Tibial nerve (tissue), 4 donors: ENCODE measurements around the gene BMP7. TPM values are rescaled to one million over a fixed set of nuclear protein-coding genes. Genes with fewer than 3 reads are reported as not detected.

Source experiments
- DNase-seq, 2 donors: peaks; one replicate each; pipeline ENCODE4 v3.0.0-alpha.2; 2019; ENCODE audit warnings: low spot score in 2 of 2
- H3K27ac ChIP-seq, 4 donors: fragments of 200-600 bp; sonication (generic) in 3 of 4; one replicate each; pipeline ENCODE4 v1.5.1; 2017 to 2019; ENCODE audit warnings: mild to moderate bottlenecking in 1 of 4
- H3K27me3 ChIP-seq, 2 donors: fragments of 200-600 bp; sonication (generic) in 1 of 2; one replicate each; pipeline versions ENCODE4 v1.5.1 to v1.6.0; 2017 to 2019
- H3K36me3 ChIP-seq, 3 donors: fragments of 200-600 bp; sonication (generic); one replicate each; pipeline ENCODE4 v1.5.1; 2018 to 2019
- H3K4me1 ChIP-seq, 4 donors: fragments of 200-600 bp; sonication (generic) in 3 of 4; one replicate each; pipeline ENCODE4 v1.5.1; 2017 to 2019
- H3K4me3 ChIP-seq, 4 donors: fragments of 200-600 bp; sonication (generic) in 3 of 4; one replicate each; pipeline ENCODE4 v1.5.1; 2017 to 2019; ENCODE audit warnings: mild to moderate bottlenecking in 1 of 4, moderate library complexity in 1 of 4
- H3K9me3 ChIP-seq, 4 donors: fragments of 200-600 bp; sonication (generic) in 3 of 4; one replicate each; pipeline ENCODE4 v1.5.1; 2017 to 2019
- EP300 ChIP-seq, 2 donors: sonication (generic); formaldehyde crosslinking; IDR thresholded peaks; one replicate each; pipeline ENCODE4 v1.6.1; 2017; ENCODE audit warnings: antibody characterized with exemption in 2 of 2, mild to moderate bottlenecking in 1 of 2
- POLR2A ChIP-seq, 2 donors: fragments of 450-650 bp; IDR thresholded peaks; one replicate each; pipeline ENCODE4 v1.6.1; 2017; ENCODE audit warnings: antibody characterized with exemption in 2 of 2, mild to moderate bottlenecking in 2 of 2, moderate library complexity in 2 of 2
- WGBS, 2 donors: methylation state at CpG; one replicate each; pipeline ENCODE4 v1.1.5; 2018; 5-methylcytosine and 5-hydroxymethylcytosine counted together
- total RNA-seq, 4 donors: library from RNA; depleted of rRNA; stranded (reverse); fragments of >200 nt; gene quantifications; one replicate each; pipeline ENCODE4 v1.1.0, GENCODE V29; 2016
- TF ChIP-seq, protein P1 (sequence below), 5 experiments: fragments of 200-600 bp in 3 of 5; fragments of 450-650 bp in 2 of 5; sonication (generic) in 3 of 5; IDR thresholded peaks; one replicate each; pipeline ENCODE4 v1.5.1; 2016 to 2019; ENCODE audit warnings: antibody characterized with exemption in 5 of 5, mild to moderate bottlenecking in 3 of 5, moderate library complexity in 2 of 5

The BMP7 gene
- total RNA-seq, 4 donors from 2014 or later: 11.7 to 14.2 (median 13.4) TPM

DNA sequence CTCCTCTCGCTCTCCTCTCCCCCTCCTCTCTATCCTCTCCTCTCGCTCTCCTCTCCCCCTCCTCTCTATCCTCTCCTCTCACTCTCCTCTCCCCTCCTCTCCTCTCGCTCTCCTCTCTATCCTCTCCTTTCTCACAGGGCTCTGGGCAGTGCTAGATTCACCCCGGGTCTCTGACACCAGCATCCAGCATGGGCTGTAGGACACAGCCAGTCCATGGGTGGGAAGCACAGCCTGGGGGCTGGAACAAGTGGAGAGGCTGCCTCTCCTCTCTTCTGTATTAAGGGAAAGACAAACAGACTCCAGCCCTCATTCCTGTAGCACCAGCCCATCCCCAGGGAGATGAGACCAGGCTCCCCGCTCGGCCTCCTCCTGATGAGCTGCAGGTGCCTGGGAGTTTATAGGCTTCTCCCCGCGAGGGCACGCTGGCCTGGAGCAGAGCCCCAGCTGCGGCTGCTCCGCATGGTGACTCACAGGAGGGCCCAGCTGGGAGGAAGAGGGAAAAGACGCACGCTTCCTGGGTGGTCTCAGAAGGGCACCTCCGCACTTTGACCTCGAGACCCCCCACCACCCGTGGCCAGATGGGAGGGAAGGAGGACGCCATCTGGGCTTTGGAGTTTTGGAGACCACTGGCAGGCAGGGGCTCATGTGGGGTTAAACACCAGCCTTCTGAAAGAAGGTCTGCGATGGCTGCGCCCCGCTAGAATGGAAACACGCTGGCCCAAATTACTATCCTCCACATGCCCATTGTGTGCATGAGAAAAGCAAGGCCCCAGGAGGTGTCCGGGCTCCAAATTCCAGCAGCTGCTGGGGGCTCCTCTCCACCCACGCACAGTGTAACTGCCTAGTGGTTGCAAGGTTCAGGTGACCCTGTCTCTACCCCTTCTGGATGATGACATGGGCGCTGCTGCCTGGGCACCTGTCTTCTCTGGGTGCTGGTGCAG, 68.0 kb downstream of the BMP7 start:
- Histone ChIP-seq H3K27me3 (no peaks in the 10 kb centered on the region), H3K9me3 (no peaks in the 10 kb centered on the region), H3K36me3 (peaks cover 0 to 9% (median 0%) of the 10 kb centered on the region in 3 donors), H3K27ac (no peak overlapping the region), H3K4me1 (peaks cover 0 to 11% (median 0%) of the 10 kb centered on the region in 4 donors), H3K4me3 (no peak overlapping the region)
- 47 to 65% methylated on average over 22 to 24 of the region's 24 CpGs for WGBS, 2 donors
- no peak for TF ChIP-seq POLR2A (IDR thresholded peaks at IDR 0.05)
- TF ChIP-seq, protein P1, sequence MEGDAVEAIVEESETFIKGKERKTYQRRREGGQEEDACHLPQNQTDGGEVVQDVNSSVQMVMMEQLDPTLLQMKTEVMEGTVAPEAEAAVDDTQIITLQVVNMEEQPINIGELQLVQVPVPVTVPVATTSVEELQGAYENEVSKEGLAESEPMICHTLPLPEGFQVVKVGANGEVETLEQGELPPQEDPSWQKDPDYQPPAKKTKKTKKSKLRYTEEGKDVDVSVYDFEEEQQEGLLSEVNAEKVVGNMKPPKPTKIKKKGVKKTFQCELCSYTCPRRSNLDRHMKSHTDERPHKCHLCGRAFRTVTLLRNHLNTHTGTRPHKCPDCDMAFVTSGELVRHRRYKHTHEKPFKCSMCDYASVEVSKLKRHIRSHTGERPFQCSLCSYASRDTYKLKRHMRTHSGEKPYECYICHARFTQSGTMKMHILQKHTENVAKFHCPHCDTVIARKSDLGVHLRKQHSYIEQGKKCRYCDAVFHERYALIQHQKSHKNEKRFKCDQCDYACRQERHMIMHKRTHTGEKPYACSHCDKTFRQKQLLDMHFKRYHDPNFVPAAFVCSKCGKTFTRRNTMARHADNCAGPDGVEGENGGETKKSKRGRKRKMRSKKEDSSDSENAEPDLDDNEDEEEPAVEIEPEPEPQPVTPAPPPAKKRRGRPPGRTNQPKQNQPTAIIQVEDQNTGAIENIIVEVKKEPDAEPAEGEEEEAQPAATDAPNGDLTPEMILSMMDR (IDR thresholded peaks at IDR 0.05): no peak
- DNase-seq: no peak

DNA sequence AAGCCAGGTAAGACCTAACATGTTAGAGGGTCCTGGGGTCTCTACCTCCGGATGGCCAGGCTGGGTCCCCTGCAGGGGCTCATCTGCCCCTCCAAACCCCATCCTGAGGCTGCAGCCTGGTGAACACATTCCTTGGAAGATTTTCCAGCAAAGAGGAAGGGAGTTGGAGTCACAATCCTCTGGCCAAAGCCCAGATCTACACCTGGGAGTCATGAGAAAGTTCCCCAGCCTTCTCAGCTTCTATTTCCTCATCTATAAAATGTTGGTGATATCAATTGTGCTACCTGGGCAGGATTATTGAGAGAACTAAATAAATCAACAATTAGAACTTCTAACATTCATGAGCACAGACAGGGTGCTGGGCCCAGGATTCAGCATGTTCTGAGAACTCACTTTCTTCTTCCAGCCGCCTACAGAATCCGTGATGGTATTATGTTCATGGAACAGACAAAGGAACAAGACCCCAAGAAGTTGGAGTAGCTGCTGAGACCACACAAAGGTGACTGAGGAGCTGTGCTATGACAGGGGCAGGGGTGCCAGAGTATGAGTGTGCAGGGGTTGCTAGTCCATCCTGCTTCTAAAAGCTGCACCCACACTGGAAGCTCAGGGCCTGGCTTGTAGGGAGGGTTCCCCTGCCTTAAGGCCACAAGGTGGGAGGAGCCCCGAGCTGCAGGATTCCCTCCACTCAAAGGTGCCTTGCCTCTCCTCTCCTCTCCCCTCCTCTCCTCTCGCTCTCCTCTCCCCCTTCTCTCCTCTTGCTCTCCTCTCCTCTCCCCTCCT, 68.9 kb downstream of the BMP7 start:
- H3K36me3 ChIP-seq: peaks cover 0 to 11% (median 0%) of the 10 kb centered on the region in 3 donors
- no peak overlapping the region for H3K4me3 ChIP-seq
- no peaks in the 10 kb centered on the region for H3K9me3 ChIP-seq
- 66 to 69% methylated on average over 5 of the region's 5 CpGs for WGBS, 2 donors
- TF ChIP-seq POLR2A (IDR thresholded peaks at IDR 0.05): no peak
- TF ChIP-seq EP300 (IDR thresholded peaks at IDR 0.05): no peak
- TF ChIP-seq, protein P1 (IDR thresholded peaks at IDR 0.05): no peak
- no peaks in the 10 kb centered on the region for H3K27me3 ChIP-seq
- H3K4me1 ChIP-seq: peaks cover 0 to 11% (median 0%) of the 10 kb centered on the region in 4 donors
- no peak for DNase-seq
- no peak overlapping the region for H3K27ac ChIP-seq

DNA sequence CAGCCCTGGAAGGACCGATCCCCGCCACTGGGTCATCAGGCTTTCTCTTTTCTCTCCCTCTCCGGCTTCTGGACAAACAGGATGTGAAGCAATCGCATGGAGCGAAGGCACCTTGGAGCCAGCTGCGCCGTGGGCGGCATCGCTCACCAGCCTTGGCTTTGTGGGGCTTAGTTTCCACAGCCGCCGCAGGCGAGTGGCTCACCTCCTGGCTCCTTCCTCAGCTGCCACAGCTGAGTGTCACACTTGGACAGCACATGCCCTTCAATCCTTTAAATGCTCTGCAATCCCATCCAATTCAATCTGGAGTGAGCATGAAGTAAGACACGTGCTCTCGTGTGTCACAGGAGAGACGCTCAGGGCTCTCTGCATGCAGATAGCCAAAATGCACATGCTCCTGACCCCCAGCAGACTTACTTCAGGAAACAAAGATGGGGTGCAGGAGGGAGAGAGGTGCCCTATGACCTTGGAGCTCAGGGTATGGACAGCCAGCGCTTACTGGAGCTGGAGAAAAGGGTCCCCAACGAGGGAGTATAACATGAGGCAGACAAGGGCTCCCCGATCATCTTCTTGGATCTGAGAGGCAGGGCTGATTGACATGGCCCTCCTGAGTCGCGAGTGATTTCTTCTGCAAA, 70.9 kb downstream of the BMP7 start:
- 82 to 84% methylated on average over 20 of the region's 20 CpGs for WGBS, 2 donors
- Histone ChIP-seq H3K27ac (no peak overlapping the region), H3K27me3 (no peaks in the 10 kb centered on the region), H3K9me3 (no peaks in the 10 kb centered on the region), H3K4me3 (no peak overlapping the region), H3K4me1 (peaks cover 0 to 11% (median 0%) of the 10 kb centered on the region in 4 donors), H3K36me3 (peaks cover 0 to 11% (median 0%) of the 10 kb centered on the region in 3 donors)
- TF ChIP-seq POLR2A (IDR thresholded peaks at IDR 0.05): no peak
- TF ChIP-seq EP300 (IDR thresholded peaks at IDR 0.05): no peak
- TF ChIP-seq, protein P1 (IDR thresholded peaks at IDR 0.05): no peak
- DNase-seq: no peak

DNA sequence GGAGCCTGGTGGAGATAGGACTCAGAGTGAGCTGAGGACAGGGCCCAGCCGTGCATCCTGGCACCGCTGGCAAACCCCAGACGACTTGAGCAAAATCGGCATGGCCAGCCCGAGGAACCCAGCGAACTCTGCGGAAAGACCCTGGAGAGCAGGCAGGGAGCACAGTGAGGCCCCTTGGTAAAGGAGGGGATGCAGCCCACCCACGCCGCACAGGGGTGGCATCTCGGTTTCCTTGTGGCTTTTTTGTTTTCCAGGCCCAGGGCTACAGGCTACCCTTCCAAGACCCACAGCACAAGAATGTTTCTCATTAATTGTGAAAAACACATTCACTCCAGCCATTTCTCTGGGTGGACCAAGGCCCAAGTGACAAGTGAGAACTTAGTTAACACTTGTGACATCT, 71.4 kb downstream of the BMP7 start:
- H3K27me3 ChIP-seq: no peaks in the 10 kb centered on the region
- H3K4me3 ChIP-seq: no peak overlapping the region
- no peak for DNase-seq
- H3K9me3 ChIP-seq: no peaks in the 10 kb centered on the region
- TF ChIP-seq, protein P1 (IDR thresholded peaks at IDR 0.05): no peak
- no peak for TF ChIP-seq EP300 (IDR thresholded peaks at IDR 0.05)
- TF ChIP-seq POLR2A (IDR thresholded peaks at IDR 0.05): no peak
- peaks cover 0 to 11% (median 0%) of the 10 kb centered on the region in 4 donors for H3K4me1 ChIP-seq
- H3K27ac ChIP-seq: no peak overlapping the region
- WGBS, 2 donors: 92% methylated on average over 10 of the region's 10 CpGs
- H3K36me3 ChIP-seq: peaks cover 0 to 6% (median 0%) of the 10 kb centered on the region in 3 donors
